GM21390 (cell line): ENCODE results near the gene DOK5.
A peak's percentile ranks its signal among the peaks of the same experiment; 100 is the strongest.

Experiments used
- ATAC-seq: cut with Tn5 transposase; IDR thresholded peaks from one replicate; pipeline ENCODE4 v1.9.1; 2021; ENCODE audit not compliant: unreplicated experiment

The DOK5 gene

GRCh38 chr20:54606380-54606779, 131.0 kb downstream of the DOK5 start:
- ATAC-seq = no peak

- no peak for ATAC-seq
These were observed 132.8 kb downstream of the DOK5 start for GRCh38 chr20:54608039-54608745.

DNA sequence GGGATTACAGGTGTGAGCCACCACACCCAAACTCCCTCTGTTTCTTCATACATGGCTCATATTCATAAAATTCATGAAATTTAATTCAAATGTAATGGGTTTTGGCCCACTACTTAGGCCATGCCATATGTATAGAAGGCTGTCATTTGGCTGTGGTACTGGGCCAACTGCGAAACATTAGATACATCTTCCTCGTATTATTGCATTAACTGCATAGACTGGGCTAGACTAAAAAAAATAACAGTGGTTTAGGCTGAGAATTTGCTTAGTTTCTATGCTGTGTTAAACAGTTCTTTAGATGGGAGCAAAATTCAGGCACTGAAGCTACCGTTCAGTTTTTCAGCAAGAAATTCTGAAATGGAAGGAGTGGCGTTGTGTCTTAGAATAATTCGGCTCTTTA, 133.6 kb downstream of the DOK5 start:
- no peak for ATAC-seq

DNA sequence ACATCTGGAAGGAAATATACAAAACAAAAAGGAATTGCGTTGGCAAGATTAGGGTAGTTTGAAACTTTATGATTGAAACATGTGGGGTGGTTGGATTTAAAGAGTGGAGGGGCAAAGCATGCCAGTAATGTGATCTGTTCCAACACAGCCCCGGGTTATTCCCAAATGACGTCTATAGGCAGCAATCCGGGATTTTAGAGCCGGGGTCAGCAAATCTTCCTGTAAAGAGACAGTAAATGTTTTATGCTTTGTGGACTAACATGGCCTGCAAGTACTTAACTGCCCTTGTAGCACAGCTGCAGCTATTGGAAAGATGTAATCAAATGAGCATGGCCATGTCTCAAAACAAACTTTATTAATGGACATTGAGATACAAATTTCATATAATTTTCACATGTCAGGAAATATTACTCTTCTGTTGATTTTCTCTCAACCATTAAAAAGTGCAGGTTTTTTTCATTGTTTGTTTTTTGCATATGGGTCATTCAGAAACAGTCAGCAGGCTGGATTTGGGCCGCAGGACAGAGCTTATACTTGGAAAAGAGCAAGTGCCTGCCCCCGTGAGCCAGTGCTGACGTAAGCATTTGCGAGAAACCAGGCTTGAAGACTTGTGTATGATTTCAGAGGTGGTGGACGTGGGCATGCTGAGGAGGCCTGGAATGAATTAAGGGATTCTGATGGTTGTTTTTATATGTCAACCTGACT, 136.5 kb downstream of the DOK5 start:
- ATAC-seq = no peak

- ATAC-seq = no peak
These were observed 143.0 kb downstream of the DOK5 start for GRCh38 chr20:54618412-54618811.

GRCh38 chr20:54619181-54619580, 143.8 kb downstream of the DOK5 start:
- no peak for ATAC-seq

DNA sequence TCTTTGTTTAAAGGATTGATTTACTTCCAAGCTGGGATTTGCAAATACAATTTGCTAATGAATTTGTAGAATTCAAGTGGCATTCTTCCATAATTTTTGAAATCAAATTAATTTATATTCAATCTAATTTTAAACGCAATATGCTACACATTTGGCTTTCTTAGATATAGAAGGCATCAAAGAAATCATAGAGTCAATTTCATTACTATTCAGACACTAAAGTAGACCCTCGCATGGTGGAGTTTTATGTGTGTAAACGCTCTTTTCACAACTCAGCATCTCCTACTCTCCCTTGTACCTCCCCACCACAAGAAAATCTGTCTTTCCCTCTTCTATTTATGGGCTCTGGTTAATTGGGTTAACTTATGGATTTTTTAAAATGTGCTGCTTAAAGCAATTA, 144.3 kb downstream of the DOK5 start:
- no peak for ATAC-seq

DNA sequence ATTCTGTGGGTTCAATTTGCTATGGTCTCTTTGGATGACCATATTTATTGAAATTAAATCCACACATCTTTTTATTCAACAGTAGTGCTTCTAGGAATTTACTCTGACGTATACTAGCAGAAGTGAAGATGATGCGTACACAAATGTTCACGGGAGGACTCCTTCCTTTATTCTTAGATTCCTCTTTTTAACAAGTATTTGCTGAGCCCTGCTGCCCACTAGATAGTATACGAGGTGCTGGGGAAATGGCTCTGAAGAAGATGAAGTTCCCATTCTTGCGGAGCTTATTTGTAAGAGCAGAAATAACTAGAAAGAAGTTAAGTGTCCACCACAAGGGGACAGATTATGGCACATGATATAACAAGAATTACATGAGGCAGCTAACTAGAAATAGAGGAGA, 145.2 kb downstream of the DOK5 start:
- ATAC-seq = no peak

DNA sequence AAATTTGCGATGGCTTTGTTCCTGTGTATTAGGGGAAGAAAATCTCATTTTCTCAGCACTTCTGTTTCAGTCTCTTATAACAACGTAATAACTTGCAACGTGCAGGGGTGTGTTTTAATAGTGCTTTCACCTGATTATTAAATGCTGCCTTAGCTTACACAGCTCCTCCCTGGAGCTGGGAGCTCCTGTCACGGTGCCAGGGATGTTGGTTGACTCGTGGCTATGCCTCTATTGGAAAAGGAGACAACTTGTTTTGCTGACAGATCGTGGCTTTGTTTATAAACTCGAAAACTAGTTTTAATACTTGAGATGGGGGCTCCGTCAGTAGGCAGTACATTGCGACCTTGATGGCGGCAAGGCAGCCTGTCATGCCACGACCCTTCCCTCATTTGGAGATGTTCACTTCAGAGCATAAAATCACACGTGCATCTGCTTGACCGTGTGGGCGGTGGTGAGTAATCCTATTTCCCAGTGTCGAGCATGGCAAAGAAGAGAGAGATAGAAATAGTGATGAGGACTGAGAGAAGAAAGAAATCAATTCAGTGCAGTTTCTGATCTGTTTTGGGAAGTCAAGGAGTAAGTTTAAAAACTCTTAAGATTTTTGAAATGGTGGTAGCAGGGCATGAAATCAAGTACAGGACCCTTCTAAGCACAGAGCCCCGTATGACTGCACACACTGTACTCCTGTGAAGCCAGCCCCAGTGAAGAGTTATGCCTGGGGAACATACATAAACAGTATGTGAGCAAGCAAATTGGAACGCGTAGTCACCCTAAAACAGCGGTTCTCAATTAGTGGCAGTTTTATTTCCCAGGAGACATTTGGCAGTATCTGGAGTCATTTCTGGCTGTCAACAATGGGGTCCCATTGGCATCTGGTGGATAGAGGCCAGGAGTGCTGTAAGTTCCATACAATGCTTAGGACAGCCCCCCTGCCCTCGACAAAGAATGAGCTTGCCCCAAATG, 147.2 kb downstream of the DOK5 start:
- no peak for ATAC-seq

- ATAC-seq = no peak
These were observed 148.7 kb downstream of the DOK5 start for GRCh38 chr20:54623991-54624569.

GRCh38 chr20:54624706-54625390, 149.5 kb downstream of the DOK5 start:
- ATAC-seq = no peak

GRCh38 chr20:54625497-54625896, 150.1 kb downstream of the DOK5 start:
- no peak for ATAC-seq

DNA sequence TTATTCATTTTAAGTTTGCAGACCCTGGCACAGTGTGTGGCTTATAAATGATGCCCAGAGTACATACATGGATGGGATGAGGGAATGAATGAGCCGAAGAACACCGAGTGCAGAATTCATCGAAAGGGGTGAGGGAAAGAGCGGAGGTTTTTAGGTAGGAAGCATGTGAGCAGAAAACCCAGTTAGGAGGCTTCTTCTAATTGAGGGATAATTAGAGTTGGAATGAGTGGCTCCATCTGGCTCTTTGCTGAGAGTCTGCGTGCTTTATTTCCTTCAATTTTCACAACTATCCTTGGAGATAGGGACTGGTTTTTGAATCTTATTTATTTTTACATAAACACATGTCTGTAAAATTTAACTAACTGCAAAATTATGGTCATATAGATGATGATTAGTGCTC, 150.7 kb downstream of the DOK5 start:
- ATAC-seq = no peak

DNA sequence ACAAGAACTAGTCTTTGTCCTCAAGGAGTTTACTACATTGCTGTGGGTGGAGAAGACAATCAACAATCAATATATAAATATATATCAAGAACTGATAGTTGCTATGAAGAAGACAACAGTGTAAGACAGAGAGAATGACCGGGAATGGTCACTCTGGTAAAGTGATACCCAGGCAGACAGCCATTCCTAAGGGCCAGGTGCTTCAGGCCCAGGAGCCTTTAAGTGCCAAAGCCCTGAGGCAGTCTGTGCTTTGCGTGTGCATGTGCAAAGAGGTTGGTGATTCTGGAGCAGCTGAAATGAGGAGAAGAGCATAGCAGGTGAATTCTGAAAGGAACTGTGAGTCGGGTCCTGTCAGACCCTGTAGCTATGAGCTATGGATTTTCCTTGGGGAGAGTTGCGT, 154.2 kb downstream of the DOK5 start:
- no peak for ATAC-seq

DNA sequence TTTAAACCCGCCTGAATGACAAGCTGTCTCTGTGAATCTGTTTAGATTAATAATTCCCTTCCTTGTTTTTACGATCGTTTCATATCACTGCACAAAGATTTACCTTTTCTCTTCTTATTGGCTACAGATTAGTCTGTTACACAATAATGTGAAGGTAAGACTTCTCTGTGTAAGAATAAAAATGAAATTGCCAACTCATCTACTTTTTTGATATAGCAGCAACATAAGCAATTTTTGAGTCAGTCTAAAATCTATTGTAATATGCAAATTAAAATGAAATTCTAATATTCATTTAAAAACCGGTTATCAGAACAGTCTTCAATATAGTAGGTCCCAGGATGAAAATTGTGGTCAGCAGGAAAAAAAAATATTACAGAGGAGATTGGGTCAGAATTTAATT, 155.2 kb downstream of the DOK5 start:
- ATAC-seq = no peak

DNA sequence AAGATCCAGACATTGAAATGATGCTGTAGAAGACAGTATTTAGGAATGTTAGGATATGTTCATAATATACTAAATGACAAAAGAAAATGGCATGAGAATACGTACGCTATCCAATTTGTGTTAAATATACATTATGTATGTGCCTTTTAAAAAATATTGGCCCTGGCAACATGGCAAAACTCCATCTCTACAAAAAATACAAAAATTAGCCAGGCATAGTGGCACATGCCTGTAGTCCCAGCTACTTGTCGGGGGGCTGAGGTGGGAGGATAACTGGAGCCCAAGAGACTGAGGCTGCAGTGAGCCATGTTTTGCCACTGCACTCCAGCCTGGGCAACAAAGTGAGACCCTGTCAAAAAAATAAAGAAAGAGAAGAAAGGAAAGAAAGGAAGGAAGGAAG, 155.7 kb downstream of the DOK5 start:
- ATAC-seq = no peak

GRCh38 chr20:54633374-54634355, 158.3 kb downstream of the DOK5 start:
- peak; percentile 99 for ATAC-seq

GRCh38 chr20:54636575-54636974, 161.2 kb downstream of the DOK5 start:
- ATAC-seq = no peak

GRCh38 chr20:54639941-54640340, 164.5 kb downstream of the DOK5 start:
- no peak for ATAC-seq
